NCI-H1092 (cell line): Measurements from ENCODE around the gene GTSF1L.
"Not testable (repeated sequence)": the region's sequence is repeated elsewhere in the genome, so short reads cannot be mapped to it uniquely, and the experiment has no call there.

Experiments
- DNase-seq: peaks from one replicate; lab custom pipeline; 2025; lab: John Stamatoyannopoulos, UW

The GTSF1L gene

GRCh38 chr20:43726811-43727338 lies at the start of gene GTSF1L:
TSS of gene GTSF1L (minus strand) at chr20:43727002. CDS start at chr20:43726694, 308 bp downstream.
- DNase-seq: no peak

- DNase-seq: no peak
Observed at GRCh38 chr20:43774754-43775153, 48.0 kb upstream of the GTSF1L start.

GRCh38 chr20:43771503-43772190 lies 44.8 kb upstream of the GTSF1L start:
- no peak for DNase-seq

GRCh38 chr20:43770342-43770741 lies 43.5 kb upstream of the GTSF1L start:
- DNase-seq: no peak

- DNase-seq: no peak
Observed at GRCh38 chr20:43767686-43768474, 41.1 kb upstream of the GTSF1L start.

- DNase-seq: no peak
Observed at GRCh38 chr20:43766917-43767316, 40.1 kb upstream of the GTSF1L start.

GRCh38 chr20:43766385-43766784 lies 39.6 kb upstream of the GTSF1L start:
- DNase-seq: peak; percentile 32

GRCh38 chr20:43765916-43766315 lies 39.1 kb upstream of the GTSF1L start:
- DNase-seq: no peak

GRCh38 chr20:43762911-43763310 lies 36.1 kb upstream of the GTSF1L start:
- no peak for DNase-seq

- DNase-seq: peak; percentile 57
Observed at GRCh38 chr20:43761386-43762340, 34.9 kb upstream of the GTSF1L start.

GRCh38 chr20:43757888-43758287 lies 31.1 kb upstream of the GTSF1L start:
- DNase-seq: not testable (repeated sequence)

- no peak for DNase-seq
Observed at GRCh38 chr20:43755851-43756250, 29.0 kb upstream of the GTSF1L start.

GRCh38 chr20:43755390-43755789 lies 28.6 kb upstream of the GTSF1L start:
- no peak for DNase-seq

- no peak for DNase-seq
Observed at GRCh38 chr20:43752561-43753301, 25.9 kb upstream of the GTSF1L start.

- no peak for DNase-seq
Observed at GRCh38 chr20:43752051-43752360, 25.2 kb upstream of the GTSF1L start.

GRCh38 chr20:43751167-43752050 lies 24.6 kb upstream of the GTSF1L start:
- no peak for DNase-seq

GRCh38 chr20:43750774-43751166 lies 24.0 kb upstream of the GTSF1L start:
- DNase-seq: no peak

GRCh38 chr20:43749734-43750294 lies 23.0 kb upstream of the GTSF1L start:
- DNase-seq: peak; percentile 34

GRCh38 chr20:43748274-43748673 lies 21.5 kb upstream of the GTSF1L start:
- no peak for DNase-seq
